NCI-H2029 treated with DMSO at 0.1 percent for 48 hours (cell line): Measurements from ENCODE around the gene LAG3.

Experiments used
- DNase-seq: peaks from one replicate; lab custom pipeline; 2025; lab: John Stamatoyannopoulos, UW

The LAG3 gene

DNA sequence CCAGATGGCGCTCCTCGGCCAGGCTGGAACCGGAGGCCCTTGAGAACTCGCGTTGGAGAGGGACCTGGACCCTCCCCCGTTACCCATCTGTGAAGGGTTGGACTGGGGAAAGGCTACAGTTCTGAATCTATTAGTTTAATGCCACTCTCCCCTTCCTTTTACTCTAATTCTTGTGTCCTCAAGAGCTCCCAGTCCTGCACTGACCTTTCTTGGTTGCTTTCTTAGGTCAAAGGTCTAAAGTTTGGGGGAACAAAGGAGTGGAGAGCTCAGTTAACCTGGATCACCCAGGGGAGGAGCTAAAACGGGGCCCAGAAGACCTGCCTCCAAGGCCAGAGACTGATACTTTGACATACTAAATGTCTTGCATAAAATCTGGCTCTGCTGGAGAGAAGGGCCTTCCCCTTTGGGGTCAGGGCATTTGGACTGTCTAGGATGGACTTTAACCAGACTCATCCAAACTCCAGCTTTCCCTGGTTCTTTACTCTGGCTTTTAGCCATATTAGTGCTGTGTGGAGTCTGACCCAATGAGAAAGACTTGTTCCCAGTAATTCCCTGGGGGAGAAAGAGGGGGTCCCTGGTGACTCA is 18.5 kb upstream of the LAG3 start:
- DNase-seq, result no peak

DNA sequence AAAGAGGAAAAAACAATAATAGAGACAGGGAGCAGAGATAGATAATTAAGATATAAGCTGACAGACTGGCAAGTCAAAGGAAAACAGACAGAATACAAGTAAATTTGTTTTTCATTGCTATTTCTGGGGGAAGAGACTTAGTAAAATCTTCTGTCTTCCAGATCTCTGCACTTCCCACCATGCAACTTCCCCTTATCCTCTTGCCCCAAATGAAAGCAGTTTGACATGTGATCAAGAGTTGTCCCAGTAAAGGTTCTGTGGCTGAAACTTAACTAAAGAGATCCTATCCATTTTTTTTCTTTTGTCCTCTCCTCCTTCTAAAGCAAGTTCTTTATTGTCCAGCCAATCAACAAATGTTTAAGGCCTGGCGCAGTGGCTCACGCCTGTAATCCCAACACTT is 17.9 kb upstream of the LAG3 start:
- no peak for DNase-seq

DNA sequence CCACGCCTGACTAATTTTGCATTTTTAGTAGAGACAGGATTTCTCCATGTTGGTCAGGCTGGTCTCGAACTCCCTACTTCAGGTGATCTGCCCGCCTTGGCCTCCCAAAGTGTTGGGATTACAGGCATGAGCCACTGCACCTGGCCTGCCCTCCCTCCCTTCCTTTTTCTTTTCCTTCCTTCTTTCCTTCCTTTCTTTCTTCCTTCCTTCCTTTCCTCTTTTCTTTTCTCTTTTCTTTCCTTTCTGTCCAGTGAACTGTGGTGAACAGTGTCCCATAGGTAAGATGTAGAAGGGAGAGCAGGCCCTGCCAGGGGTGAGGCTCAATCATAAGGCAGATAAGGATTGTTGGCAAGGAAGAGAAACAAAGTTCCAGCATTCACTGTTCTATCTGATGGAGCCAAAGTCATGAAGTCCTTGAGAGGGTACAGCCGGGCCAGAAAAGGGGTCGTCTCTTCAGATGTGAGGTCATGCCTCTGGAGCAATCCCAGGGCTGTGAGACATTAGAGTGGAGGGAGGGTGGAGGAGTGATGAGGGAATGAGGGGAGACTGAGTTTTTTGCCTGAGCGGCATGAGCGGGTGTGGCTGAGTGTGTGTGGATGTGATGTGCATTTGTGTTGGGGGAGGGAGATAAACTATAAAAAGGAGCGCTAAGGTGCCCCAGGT is 15.2 kb upstream of the LAG3 start:
- no peak for DNase-seq

DNA sequence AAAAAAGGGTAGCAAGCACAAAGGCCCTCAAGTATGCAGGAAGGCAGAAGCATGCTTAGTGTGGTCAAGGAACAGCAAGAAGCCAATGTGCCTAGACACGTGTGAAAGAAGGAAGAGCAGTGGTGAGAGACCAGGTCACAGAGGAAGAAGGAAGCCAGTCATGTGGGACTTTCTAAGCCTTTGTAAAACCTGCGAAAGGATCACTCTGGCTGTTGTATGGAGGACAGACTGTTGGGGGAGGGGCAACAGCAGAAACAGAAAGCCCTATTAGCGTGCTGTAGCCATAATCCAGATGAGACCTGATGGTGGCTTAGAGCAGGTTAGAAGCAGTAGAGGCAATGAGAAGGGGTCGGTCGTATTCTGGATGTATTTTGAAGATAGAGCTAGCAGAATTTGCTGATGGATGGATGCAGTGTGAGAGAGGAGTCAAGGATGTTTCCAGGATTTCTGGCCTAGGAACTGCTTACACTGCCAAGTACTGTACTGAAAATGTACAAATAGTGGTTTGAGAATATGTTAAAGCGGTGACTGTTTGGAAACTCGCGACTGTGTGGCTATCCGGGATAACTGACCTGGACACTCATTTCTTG is 13.7 kb upstream of the LAG3 start:
- no peak for DNase-seq

DNA sequence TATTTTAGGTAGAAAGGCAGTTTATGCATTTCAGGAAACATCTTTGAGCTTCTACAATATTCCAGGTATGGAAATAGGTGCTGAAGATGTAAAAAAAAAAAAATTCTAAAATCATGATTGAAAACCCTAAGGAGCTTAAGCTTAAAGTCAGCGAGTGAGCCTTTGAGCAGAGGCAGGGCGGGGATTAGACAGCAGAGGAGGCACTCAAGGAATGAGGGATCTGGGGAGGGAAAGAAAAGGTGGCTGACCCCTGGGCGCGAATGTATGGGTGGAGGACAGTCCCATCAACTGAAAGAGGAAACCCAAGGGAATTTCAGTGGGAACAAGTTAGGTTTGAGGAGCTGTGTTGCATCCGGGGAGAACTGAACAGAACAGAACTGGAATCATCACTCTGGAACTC is 12.6 kb upstream of the LAG3 start:
- DNase-seq, result no peak

DNA sequence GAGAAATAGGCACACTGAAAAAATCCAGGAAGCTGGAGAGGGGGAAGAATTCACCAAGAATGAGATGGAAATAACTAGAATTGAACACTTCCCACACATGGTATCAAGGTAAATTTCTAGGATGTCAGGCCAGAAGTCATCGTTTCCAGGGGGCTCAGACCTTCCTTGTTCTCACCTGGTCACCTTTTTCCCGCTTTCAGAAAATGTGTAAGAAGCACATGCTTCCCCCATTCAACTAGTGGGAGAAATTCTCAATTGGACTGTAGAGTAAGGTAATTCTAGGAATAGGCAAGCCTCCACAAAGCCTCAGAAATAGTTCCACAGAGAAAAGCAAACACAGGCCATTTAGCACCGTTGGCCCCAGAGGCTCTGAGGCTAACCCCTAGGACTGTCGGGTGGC is 8.9 kb upstream of the LAG3 start:
- no peak for DNase-seq

DNA sequence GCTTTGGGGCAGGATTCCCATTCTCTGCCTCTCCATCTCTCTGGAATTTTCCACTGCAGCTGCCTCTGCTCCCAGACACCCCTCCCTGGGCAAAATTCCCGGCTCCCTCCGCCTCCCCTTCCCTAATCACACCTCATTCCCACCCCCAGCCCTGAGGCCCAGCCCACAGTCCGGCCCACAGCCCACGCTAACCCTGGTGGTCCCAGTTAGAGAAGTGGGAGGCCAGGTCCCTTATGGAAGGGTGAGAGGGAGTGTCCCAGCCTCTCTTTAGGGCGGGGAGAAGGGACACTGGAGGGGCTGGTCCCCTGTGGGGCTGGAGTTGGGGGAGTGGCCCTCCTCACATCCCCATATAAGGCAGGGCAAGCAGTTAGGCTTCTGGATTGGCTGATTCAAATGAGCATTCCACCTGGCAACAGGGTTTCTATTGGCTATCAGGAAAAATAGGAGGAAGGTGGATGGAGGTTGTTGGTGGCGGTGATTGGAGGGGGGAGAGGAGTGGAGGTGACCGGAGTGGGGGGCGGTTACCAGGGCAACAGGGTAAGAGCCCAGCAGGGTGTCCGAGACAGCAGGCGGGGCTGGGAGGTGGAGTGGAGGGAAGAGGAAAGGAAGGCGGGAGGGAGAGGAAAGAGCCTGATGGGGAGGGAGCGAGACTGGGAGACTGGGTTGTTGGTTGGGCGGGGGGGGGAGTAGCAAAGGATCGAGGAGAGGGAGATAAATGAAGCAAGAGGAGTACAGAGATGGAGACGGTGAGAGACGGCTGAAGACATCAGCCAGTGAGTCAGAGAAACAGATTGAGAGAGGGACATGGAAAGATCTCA is 8.1 kb upstream of the LAG3 start:
- DNase-seq, result peak; percentile 98

DNA sequence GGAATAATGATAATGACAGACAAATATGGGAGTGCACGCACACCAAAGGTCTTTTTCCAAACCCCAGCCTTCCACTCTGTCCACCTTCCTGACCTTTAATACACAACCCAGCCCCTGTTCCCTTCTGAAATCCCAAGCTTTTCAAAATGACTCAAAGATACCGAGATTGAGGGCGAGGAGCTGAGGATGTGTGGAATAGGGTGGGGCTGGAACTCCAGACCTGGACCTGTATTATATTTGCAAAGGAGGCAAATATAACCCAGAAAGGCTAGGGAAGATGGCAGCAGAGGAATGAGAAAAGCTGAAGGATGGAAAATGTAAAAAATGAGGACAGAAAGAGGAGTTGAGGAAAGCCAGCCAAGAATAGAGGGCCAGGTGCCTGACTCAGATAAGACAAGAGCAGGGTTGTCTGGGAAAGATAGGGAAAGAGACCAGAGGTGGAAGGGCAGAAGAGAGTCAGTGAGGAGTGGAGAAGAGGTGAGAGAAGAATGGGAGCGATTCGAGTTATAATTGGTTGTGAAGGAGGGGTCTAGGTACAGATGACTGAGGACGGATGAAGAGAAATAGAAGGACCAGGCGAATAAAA is 7.2 kb upstream of the LAG3 start:
- peak; percentile 54 for DNase-seq

DNA sequence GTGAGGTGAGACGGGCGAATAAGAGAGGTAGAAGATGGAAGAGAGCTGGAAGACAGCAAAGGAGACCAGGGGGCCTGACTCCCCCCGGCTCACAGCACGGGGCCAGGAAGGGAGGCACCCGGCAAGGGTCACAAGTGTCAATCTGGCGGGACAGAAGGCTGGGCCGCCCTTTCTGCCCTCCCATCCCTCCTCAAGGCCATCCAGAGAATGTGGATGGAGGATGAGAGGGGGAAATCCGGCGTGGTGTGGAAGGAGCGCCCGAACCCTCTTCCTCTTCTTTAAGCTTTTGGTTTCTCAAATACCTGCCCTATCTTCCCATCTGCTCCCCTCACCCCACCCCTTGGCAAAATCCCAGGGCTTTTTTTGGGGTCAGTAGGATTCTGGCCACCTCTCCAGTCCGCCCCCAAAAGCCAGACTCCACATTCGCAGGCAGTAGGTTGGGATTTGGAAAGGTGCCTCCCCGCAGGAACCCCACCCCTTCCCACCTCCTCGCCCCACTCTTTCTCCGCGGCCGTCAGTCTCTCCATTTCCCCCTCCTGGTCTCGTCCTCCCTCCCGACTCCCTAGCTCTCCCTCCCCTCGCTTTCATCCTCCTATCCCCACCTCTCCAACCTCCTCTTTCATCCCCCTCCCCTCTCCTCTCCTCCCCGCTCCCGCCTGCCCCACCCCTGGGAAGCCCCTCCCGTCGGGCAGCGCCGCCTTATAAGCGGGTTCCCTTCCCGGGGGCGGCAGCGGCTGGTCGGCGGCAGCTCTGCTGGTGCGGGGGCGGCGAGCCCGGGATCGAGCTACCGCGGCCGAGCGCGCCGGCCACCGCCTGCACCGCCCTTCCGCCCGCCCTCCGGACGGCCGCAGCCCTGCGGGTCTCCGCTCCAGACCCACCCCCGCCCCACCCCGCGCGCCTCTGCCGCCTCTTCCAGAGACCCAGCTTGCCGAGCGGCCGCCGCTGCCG is 6.4 kb upstream of the LAG3 start, which contains the start of gene PTMS:
PTMS (plus strand) TSS at position 730 of the 948 bp plus-strand sequence. CDS start 343 bp downstream, outside the sequence.
- DNase-seq, result peak; percentile 60

DNA sequence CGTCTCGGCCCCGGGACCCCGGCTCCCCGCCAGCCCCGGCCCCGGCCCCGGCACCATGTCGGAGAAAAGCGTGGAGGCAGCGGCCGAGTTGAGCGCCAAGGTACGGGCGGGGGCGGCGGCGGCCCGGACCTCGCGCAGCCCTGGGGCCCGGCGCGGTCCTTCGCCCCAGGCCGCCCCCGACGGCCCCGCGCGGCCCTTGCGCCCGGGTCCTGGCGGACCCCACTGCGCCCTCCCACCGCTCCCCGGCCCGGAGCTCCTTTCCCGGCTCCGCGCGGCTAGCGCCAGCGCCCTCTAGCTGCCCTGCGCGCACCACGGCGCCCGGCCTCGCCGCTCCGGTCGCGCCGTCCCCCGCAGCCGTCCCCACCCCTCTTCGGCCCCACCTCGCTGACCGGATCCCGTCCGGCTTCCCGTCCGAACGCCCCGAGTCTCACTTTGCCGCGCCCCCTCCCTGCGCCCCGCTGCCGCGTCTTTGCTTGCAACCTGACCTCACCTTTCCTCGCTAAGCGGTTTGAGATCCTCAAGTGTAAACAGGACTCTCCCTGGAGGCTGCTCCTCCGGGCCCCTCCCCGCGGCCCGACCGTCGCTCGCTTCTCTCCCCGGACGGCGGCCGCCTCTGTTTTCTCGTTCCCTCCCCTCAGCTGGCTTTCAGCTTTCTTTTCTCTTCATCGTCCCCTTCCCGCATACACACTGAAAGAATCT is 5.5 kb upstream of the LAG3 start:
- DNase-seq, result no peak

DNA sequence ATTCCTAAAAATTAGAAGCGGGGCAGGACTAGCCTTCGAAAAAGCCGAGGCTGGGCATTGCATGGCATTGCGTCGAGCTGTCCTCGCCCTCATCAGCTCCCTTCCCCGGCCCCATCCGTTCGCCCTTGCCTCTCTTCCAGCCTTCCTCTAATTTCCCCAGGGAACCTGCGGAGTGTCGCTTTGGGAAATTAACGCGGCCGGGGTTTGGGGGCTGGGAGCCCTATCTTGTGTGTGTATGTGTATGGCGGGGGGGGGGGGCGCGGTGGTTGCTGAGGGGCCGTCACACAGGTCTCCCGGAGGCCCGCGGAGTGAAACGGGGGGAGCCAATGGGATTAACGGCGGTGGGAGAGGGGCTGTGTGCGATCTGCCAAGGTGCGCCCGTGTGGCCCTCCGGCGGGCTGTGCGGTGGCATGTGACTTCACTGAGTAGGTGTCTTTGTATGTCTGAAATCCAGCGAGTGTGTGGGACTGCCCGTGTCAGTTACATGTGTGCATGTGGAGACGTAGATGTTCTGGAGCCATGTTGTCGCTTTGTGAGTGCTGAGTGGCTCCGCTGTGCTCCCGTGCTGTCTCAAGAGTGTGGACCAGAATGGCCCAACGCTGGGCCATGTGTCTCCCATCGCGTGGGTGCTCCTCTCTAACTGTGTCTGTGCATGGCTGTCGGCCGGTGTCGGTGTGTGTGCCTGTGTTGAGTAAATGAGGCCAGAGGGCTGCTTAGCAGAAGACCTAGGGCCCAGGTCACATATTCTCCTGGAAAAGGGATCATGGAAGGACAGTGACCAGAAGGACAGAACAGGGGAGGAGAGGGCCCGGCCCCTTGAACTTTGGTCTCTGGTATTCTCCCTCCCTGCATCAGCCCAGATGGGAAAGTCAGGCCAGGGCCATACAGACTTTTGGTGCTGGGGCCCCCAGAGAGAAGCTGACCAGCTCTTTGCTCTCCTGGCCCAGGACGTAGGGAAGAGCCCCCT is 4.7 kb upstream of the LAG3 start:
- no peak for DNase-seq

DNA sequence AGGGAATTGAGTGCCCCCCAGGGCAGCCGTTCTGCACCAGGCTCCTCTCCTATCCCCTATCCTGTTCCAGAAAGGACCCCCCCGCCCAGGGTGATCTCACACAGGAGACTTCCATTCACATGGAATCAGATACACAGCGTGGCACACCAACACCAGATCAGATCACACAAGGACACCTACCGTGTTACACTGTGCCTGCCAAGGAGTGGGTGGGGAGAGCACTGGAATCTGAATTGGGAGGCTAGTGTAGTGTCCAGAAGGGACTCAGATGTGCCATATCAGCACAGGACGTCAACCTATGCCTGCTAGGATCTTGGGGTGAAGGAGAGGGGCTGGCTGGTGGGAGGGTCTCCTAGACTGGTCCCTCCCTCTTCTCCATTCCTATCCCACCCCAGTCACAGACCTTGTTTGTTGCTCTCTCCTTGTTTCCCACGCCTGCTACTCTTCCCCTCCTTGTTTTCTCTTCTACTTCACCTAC is 3.8 kb upstream of the LAG3 start:
- DNase-seq, result no peak

DNA sequence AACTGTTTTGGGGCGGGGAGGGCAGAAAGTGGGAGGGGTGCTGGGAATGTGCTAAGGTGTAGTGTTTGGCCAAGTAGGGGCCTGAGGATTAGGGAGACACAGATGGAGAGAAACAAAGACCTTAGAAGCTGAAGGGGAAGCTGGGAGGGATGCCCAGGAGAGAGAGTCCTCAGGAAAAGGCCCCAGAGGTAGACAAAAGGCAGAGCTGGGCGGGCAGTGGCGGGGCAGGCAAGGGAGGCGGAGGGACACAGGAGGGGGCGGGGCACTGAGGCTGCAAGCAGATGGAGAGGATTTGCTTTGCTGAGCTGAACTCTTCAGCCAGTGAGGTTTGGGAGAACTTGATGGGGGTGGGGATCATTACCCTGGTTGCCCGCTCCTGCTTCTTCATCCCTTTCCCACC is 3.3 kb upstream of the LAG3 start:
- DNase-seq, result no peak

DNA sequence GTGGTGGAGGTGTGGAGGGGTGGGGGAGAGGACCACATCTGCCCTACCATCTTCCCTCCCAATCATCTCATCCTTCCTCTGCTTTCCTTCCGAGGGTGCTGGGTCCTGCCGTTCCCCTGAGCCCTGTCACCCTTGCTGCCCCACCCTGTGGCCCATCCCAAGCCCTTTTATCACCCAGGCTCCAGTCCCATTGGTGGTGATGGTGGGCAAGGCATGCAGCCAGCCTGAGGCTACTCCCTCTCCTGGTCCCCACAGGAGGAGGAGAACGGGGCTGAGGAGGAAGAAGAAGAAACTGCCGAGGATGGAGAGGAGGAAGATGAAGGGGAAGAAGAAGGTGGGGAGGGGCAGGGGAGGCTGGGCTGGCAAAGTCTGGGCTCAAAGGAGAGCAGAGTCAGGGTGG is 2.7 kb upstream of the LAG3 start:
- DNase-seq, result no peak

DNA sequence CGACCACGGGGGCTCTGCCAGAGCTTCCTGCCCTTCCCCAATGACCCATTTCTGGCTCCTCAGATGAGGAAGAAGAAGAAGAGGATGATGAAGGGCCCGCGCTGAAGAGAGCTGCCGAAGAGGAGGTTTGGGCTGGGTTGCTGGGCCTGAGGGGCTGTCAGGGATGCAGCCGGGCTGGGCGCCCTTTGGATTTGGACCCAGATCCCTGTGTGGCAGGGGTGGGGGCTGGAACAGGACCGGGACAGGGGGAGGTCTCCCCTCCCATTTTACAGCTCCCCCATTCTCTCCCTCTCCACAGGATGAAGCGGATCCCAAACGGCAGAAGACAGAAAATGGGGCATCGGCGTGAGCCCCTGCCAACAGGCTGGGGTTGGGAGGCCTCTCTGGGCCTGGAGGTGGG is 2.2 kb upstream of the LAG3 start:
- no peak for DNase-seq

DNA sequence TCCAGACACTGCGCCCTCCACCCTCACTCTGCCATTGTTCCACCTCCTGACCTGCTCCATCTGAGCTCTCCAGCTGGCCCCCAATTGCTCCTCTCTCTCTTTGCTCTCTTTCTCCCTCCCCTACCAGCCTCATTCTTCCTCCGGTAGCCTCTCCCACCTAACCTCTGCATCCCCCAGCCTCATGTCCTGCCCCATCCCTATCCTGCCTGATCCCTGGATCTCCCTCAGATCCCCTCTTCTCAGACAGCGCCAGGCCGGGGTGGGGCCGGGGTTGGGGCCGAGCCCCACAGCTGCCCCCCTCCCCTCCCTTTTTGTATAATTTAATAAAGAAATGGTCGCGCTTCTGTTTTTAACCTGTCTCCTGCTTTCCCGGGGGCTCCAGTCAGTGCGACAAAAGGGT is 1.7 kb upstream of the LAG3 start:
- no peak for DNase-seq

DNA sequence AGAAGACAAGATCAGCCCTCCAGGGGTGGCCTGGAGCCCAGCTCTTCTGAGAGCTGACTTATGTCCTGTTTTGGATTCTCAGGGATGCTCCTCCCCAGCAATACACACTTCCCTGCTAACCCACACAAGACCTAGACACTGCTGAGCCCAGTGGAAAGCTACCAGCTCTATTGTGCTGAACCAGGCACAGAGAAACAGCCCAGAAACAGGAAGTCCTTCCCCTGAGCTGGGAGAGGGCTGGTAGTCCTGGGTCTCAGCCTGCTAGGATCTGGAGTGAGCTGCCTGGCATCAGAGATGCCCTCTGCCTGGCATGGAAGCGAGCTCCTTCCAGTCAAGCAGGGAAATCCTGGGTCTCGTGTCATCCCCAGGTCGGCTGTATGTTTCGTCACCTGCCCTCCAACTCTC is 1.2 kb upstream of the LAG3 start:
- DNase-seq, result no peak

DNA sequence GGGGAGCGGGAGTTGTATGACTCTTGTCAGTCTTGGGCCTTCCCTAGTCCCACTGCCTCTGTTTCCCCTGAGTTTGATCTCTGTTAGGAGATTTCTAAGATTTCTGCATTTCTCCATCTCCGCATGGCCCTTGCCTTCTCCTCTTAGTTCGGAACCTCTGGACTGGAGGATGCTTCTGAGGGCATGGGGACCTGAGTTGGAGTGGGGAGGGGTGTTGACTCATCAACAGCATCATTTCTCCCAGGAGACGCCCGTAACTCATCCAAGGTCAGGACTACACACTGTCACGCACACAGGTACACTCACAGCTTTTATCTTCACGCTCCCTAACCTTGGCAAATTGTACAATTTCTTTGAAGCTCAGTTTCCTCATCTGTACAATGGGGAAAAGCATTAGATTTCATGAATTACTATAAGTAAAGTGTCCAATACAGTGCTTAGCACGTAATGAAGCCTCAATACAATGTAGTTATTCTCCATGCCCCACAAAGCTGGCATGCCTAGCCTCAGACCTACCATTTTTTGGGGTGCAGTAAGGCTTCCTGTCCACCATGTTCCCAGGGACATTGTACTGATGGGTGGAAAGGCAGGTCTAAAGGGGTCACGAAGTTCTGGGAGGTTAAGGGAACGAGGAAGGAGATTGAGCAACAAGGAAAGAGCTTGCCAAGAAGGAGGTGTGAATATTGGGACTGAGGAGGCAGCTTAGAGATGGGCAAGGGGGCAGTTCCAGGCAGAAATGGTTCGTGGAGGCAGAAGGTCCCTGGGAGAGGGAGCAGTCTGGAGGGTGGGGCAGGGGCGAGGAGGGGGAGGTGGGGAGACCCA is 600 bp upstream of the LAG3 start:
- DNase-seq, result no peak
